HG03066 (cell line): Measurements from ENCODE around the gene ANKRD44.
"Not testable (repeated sequence)": the region's sequence is repeated elsewhere in the genome, so short reads cannot be mapped to it uniquely, and the experiment has no call there.

Source experiments
- ATAC-seq: cut with Tn5 transposase; IDR thresholded peaks from one replicate; pipeline ENCODE4 v1.9.1; 2021; ENCODE audit warnings: low read depth; ENCODE audit not compliant: unreplicated experiment

The ANKRD44 gene

DNA sequence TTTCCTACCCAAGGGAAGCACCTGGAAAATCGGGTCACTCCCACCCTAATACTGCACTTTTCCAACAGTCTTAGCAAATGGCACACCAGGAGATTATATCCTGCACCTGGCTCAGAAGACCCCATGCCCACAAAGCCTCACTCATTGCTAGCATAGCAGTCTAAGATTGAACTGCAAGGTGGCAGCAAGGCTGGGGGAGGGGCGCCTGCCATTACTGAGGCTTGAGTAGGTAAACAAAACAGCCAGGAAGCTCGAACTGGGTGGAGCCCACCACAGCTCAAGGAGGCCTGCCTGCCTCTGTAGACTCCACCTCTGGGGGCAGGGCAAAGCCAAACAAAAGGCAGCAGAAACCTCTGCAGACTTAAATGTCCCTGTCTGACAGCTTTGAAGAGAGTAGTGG, 248.0 kb downstream of the ANKRD44 start:
- ATAC-seq: not testable (repeated sequence)

DNA sequence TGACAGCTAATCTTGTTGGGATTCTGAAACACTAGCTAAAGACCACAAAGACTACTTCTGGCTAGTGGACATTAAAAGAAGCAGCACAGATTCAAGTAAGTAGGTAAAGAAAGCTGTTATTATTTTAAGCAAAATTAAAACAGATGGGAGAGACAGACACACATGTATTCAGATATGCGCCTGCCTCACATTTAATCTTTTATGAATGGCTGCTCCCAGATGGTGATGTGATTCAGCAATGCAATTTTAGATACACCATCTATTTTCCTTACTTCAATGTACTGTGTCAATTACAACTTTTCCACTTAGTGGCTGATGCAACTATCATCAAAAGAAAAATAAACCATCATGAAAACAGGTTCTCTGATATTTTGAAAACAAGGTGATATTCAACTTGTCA, 251.1 kb downstream of the ANKRD44 start:
- no peak for ATAC-seq

DNA sequence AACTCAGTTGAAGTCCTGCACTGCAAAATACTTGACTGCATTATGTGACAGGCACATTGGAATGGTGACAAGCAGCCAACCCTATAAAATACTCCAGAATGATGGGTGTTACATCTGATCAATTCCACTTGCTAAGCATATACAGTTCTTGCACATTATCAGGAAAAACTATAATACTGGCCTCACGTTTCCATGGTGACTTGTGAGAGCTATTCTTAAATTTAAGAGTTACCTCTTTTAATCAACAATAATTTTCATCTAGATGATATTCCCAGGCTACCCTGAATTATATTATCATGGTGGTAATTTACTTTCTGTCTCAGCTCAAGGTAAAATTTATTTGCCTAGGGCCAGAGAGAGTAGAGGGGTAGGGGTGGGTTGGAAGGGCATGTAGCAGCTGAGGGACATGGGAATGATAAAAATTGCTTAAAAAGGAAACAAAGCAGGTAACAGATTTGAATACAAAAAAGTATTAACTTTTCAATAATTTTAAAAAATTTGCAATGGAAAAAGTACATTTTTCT, 251.7 kb downstream of the ANKRD44 start:
- no peak for ATAC-seq

DNA sequence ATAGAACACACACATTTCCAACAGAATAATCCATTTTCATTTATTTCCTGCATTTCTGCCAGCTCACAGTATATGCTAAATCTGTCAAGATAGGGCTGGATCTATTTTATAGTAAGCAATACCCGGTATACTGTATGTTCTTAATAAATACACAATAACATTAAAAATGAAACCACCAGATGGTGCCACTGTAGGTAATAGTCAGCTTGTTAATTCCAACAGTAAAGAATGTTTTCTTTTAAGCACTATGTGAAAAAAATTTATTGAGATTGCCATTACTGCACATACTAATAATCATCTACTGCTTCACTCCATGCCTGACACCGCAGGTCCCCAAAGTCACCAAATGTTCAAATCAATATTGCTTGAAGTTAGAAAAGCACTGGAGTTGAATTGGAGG, 252.6 kb downstream of the ANKRD44 start:
- ATAC-seq: no peak

DNA sequence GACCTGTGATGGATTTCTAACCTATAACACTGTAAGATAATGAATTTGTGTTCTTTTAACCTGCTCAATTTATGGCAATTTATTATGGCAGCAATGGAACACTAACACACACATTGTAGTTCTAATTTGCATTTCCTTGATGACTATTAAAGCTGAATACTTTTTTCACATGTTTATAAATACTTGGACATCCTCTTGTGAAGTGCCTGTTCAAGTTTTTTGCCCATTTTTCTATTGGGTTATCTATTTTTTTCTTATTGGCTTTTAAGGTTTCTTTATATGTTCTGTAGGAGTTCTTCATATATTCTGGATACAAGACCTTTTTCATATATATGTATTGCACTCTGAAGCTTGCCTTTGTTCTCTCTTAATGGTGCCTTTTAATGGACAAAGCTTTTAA, 255.5 kb downstream of the ANKRD44 start:
- ATAC-seq: no peak

DNA sequence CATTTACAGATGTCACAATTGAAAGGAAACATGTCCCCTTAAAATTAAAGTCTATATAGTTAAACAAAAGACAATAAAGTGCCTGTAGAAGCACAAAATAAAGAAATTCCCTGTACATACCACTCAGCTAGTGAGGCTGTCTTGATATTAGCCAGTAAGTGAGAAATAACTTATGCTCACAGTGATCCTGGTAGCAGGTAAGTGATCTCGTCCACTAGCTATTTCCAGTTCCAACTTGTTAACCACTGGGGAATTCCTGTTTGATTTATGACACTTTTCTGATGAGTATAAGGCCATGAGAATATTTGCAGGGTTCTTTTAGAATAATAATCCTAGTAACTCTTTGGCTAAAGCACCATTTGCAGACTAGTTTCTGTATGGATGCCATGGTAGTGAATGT, 256.1 kb downstream of the ANKRD44 start:
- ATAC-seq: no peak

DNA sequence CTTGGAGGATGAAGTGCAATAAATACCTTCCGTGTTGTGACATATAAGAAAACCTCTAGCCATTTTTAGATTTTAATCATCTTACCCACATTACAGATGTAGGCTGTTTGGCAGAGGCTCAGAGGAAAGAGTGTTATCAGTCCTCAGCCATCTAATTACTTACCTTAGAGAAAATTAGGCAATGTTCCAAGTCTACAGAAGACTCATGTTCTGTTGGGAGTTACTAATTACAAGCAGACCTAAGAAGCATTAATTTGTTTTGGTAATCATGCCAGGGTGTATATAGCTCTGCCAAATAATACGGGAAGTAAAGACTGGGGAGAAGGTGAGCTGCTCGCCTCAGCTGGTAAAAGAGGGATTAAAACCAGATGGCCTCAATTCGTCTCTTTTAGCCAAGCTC, 258.2 kb downstream of the ANKRD44 start:
- no peak for ATAC-seq

DNA sequence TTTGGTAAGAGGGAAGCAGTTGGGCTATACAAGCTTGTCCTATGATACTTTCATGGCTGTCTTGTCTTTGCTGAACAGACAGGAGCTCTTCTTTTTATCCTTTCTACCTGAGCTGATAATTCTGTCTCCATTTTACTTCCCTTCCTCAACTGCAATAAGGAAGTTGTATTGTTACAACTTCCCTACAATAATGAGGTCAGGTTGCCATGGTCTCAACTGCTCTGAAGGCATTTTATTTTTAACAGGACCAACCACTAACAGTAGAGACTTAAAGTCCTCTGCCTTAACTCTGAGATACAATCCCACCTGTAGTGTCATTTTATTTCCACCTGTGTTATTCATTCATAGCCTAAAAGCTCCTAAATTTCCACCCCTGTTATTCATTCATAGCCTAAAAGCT, 265.5 kb downstream of the ANKRD44 start:
- no peak for ATAC-seq

DNA sequence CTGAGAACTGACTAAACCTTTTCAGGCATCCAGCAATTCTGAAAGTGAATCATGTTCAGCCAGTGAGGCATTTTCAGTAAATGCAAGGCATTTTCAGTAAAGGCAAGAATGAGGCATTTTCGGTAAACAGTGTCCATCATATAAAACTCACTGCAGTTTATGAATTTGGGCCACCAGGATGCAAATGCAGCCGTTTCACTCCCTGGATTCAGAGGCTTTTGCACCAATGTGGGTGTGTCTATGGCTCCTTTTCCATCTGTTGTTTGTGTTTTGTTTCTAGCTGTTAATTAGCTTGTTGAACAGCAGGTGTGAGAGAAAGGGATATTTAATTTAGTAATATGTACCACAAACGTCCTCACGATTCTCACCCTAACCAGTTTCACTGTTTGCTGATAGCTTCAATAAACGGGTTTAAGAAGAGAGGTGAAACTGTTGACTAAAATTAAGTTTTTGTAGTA, 267.8 kb downstream of the ANKRD44 start:
- peak; percentile 41 for ATAC-seq

DNA sequence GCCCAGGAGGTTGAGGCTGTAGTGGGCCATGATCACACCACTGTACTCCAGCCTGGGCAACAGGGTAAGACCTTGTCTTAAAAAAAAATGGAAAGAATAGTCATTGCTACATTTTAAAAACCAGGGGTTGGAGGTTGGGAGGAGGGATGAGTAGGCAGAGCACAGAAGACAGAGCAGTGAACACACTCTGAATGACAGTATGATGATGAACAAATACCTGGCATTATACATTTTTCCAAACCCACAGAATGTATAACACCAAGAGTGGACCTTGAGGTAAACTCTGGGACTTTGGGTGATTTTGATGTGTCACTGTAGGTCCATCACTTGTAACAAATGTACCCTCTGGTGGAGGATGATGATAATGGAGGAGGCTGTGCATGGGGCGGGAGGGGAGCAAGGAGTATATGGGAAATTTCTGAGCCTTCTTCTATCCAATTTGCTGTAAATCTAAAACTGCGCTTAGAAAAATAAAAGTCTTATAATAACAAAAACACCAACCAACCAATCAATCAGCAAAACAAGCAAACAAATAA, 272.6 kb downstream of the ANKRD44 start:
- ATAC-seq: no peak

DNA sequence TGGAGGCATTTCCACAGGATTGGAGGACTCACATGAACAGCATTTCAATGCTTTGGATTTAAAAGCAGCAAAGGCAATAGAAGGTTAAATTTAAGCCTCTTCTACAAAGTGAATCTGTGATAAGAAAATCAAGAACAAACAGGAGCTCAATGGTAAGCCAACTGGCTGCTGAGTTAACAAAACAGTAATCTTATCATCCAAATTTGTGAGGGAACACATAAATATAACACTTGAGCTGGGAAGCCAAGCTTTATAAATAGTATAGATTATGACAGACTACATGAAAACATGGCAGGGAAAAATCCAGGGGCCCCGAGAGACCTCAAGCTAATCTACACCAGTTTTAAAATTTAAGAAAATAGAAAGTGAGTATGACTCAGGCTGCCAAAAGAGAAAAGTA, 275.6 kb downstream of the ANKRD44 start:
- ATAC-seq: no peak

DNA sequence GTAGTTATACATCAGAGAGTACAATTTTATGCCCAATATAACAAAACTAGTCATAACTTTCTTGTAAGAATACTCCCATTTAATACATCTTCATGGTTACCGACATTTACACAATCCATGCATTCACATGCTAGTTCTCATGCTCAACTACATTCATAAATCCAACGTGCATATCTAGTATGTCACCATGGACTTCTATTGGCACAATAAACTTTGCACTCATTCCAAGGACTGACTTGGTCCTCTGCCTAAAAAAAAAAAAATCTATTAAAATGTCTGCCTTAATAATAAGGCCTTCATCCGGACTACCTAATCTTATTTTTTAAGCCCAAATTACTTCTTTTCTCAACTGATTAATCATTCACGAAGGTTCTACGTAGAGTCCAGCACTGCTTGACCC, 276.3 kb downstream of the ANKRD44 start:
- ATAC-seq: no peak

DNA sequence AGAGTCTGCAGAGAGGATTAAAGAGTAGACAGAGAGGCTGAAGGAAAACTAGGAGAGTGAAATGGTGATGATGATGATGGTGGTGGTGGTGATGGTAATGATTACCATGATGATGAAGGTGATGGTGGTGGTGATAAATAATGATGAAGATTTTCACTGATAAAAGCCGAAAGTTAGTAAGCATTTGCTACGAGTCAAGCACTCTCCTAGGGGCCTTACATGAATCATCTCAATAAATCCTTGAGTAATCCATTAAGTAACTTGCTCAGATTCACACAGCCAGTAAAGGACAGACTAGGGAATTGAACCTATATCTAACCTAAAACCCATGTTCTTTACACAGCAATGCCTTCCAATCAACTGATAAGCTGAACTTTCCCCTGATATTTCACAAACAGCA, 277.4 kb downstream of the ANKRD44 start:
- ATAC-seq: no peak

DNA sequence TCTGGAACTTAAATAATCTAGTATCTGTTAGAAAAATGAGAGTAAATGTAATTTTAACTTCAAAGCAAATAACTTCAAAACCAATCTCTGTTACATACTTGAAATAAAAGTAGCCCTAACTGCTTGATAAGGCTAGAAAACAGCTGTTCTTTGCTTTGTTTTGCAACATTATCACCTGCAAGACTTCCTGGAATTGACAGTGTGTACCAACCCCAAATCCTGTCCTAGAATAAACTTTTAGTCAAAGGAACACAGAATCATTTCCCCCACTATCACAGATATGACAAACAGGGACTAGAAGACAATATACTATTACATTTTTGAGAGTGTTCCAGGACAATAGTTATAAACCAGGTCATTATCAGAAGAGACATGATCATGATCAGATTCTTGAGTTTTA, 278.8 kb downstream of the ANKRD44 start:
- no peak for ATAC-seq

DNA sequence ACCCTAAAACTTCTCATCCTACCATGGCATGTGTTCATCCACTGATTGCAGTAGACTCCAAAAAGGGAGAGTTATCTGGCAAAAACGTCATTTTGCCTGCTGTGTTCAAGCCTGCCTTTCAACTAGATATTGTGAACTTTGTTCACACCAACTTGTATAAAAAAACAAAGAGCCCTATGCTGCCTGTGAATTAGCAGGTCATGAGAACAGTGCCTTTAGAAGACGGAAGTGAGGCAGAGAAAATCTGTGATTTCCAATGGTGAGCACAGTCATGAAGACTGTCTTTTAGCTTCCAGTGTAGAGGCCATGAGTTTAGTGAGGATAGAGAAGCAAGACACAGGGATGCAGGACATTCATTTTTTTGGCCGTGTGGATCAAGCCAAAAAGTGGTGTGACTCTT, 280.5 kb downstream of the ANKRD44 start:
- no peak for ATAC-seq

DNA sequence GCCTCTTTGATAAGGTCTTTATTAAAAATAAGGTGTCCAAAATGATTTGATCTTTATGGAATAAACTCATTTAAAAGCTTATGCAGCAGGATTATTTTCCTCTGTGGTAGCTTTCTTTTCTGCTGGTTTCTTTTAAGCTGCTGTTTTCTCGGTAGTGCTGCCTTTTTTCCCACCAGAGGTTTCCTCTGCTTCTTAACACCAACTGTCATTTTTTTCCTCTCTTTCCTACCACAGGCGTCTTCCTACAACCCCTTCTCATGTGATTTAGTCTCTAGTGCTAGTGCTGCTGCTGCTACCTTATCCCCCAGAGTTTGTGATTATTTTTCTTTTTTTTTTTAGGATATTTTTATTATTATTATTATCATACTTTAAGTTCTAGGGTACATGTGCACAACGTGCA, 281.9 kb downstream of the ANKRD44 start:
- ATAC-seq: no peak

DNA sequence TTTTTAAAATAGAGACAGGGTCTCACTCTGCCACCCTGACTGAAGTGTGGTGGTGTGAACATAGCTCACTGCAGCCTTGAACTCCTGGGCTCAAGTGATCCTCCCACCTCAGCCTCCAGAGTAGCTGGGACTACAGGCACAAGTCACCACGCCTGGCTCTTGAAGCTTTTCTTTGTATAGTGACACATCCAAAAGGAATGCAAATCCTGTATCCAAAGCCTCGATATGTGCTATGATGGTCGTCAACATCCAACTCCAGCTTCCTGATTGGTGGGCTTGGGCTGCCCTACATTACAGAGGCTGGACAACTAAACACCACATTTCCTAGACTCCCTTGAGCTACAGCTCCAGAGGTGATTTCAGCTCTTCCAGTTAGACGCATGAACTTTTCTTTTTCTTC, 282.4 kb downstream of the ANKRD44 start:
- ATAC-seq: no peak

DNA sequence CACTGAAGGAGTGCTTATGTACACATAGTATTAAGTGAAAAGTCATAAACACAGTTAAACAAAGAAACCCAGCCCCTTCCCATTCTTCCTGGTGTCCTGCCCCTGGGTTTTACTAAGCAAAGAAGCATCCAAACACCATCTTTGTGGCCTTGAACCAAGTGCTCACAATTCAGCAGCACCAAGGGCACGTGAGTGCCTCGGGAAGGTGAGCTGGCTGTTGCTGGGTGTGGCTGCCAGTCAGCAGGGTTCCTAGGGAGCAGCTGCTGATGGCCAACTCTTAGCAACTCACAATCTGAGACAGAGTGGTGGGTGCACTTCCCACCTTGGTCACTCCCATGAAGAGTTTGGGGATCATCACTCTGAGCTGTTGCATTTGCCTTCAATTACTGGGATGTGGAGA, 286.4 kb downstream of the ANKRD44 start:
- no peak for ATAC-seq

DNA sequence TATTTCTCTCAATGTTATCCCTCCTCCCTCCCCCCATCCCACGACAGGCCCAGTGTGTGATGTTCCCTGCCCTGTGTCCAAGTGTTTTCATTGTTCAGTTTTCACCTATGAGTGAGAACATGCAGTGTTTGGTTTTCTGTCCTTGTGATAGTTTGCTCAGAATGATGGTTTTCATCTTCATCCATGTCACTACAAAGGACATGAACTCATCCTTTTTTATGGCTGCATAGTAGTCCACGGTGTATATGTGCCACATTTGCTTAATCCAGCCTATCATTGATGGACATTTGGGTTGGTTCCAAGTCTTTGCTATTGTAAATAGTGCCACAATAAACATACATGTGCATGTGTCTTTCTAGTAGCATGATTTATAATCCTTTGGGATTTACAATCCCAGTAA, 289.7 kb downstream of the ANKRD44 start:
- not testable (repeated sequence) for ATAC-seq

DNA sequence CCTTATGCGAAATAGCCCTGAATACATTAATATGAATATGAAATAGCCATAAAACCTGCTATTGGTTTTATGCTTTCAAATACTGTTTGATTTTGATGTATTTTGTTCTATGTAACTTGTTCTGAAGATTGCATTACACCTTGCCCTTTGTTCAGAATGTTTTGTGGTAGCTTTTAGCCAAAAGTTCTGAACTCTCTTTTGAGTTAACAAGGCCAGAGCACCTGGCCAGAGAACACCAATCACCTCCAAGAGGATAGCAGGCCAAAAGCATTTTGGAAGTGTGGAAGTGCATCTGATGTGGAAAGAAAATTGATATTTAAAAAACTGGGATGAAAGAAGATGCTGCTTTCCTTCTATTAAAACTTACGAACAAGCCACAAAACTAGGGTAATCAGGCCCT, 297.5 kb downstream of the ANKRD44 start:
- ATAC-seq: no peak

DNA sequence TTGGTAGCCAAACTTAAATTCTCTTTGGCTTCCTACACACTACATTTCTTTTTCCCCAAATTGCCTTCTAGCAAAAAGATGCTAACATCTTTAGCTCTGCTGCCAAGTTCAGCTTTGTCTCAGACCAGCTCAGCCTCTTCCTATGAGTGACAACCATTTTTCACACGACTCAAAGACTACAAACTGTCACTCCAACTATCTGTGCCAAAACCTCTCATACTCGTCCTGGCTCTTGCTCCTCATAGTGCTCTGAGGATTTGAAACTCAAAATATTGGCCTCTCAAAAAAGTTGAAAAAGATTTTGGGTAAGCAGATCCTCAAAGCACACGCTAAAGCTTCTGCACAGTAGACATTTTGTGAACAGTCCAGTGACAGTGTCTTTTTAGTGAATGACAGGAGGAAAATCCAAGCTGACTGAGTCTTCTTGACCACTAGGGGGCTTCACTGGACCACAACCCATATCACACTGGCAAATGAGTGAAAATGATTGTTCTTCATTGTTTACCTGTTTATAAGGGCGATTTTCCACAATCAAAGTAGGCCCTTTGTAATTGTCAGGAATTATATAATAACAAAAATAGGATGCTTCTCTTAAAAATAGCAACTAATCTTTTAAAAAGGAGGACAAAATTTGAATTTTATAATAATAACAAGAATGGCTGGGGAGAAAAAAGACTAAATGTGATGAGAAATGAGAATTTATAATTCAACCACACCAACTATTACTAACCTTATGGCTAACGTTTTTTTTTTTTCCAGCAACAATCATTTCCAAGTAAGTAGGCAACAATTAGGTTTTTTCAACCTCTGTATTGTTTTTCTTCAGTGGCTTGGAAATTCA, 298.6 kb downstream of the ANKRD44 start:
- ATAC-seq: peak; percentile 59

DNA sequence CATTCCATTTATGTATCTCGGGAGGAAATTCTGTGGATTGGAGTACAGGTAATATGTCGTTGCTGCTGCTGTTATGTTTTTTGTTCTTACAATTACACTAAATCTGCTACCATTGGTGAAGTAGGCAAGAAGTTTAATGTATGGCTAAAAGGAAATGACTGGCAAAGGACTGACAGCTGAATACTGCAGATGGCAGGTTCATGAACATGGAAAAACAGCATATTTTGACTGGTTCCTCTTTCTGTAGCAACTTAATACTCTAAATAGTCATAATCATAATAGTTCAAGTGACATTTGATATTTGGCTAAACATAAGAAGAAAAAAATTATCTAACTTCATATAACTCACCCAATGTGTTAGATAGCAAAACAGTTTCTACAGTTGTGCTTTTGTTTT, 299.6 kb downstream of the ANKRD44 start:
- ATAC-seq: no peak
